Liver (tissue), 9 donors: Measurements from ENCODE around the gene RECK. TPM values are rescaled to one million over a fixed set of nuclear protein-coding genes. Genes with fewer than 3 reads are reported as not detected.
A peak's percentile ranks its signal among the peaks of the same experiment; 100 is the strongest.

ENCODE experiments used
- DNase-seq: peaks from one replicate; pipeline ENCODE4 v3.0.0-alpha.2; 2017; ENCODE audit warnings: low spot score
- H3K27ac ChIP-seq, 2 donors: one replicate each; pipeline ENCODE4 v1.7.0; 2013; ENCODE audit warnings: inconsistent platforms in 2 of 2, low read length in 2 of 2, control low read depth in 1 of 2, low read depth in 1 of 2, mild to moderate bottlenecking in 1 of 2
- H3K27me3 ChIP-seq, 4 donors: one replicate each; pipeline versions ENCODE4 v1.6.1 to v1.7.0; 2013; ENCODE audit warnings: low read length in 3 of 4, inconsistent platforms in 1 of 4, mild to moderate bottlenecking in 1 of 4, moderate library complexity in 1 of 4; ENCODE audit not compliant: control insufficient read depth in 4 of 4, insufficient read depth in 4 of 4
- H3K36me3 ChIP-seq, 4 donors: one replicate each; pipeline versions ENCODE4 v1.6.1 to v1.7.0; 2013; ENCODE audit warnings: low read length in 3 of 4, mild to moderate bottlenecking in 3 of 4, low read depth in 1 of 4, moderate library complexity in 1 of 4; ENCODE audit not compliant: control insufficient read depth in 4 of 4, insufficient read depth in 3 of 4
- H3K4me1 ChIP-seq, 4 donors: one replicate each; pipeline versions ENCODE4 v1.6.1 to v1.7.0; 2013; ENCODE audit warnings: low read length in 3 of 4, mild to moderate bottlenecking in 3 of 4, moderate library complexity in 1 of 4; ENCODE audit not compliant: control insufficient read depth in 4 of 4, insufficient read depth in 4 of 4
- H3K4me3 ChIP-seq, 3 donors: one replicate each; pipeline versions ENCODE4 v1.6.1 to v1.7.0; 2013; ENCODE audit warnings: low read length in 3 of 3, control low read depth in 1 of 3, low read depth in 1 of 3, mild to moderate bottlenecking in 1 of 3
- H3K9ac ChIP-seq, 2 donors: one replicate each; pipeline ENCODE4 v1.7.0; 2013; ENCODE audit warnings: low read length in 2 of 2, mild to moderate bottlenecking in 2 of 2, moderate library complexity in 2 of 2, control low read depth in 1 of 2, low read depth in 1 of 2
- H3K9me3 ChIP-seq, 4 donors: one replicate each; pipeline versions ENCODE4 v1.6.1 to v1.7.0; 2013; ENCODE audit warnings: low read length in 3 of 4; ENCODE audit not compliant: control insufficient read depth in 4 of 4
- EGR1 ChIP-seq, 2 donors: IDR thresholded peaks; 2 replicates each; pipeline ENCODE4 v1.6.1; 2016 to 2018; ENCODE audit warnings: antibody characterized with exemption in 2 of 2, low read depth in 2 of 2
- FOXA1 ChIP-seq: IDR thresholded peaks from 2 replicates; pipeline ENCODE4 v1.6.1; 2016; ENCODE audit warnings: antibody characterized with exemption
- HNF4A ChIP-seq, 2 donors: conservative IDR thresholded peaks; 2 replicates each; pipeline ENCODE4 v1.6.1; 2016; ENCODE audit warnings: antibody characterized with exemption in 2 of 2, mild to moderate bottlenecking in 2 of 2
- HNF4G ChIP-seq: IDR thresholded peaks from 2 replicates; pipeline ENCODE4 v1.6.1; 2016; ENCODE audit warnings: antibody characterized with exemption
- JUND ChIP-seq, 2 donors: IDR thresholded peaks; 2 replicates each; pipeline ENCODE4 v1.6.1; 2016; ENCODE audit warnings: antibody characterized with exemption in 2 of 2
- NR2F2 ChIP-seq: IDR thresholded peaks from 2 replicates; pipeline ENCODE4 v1.6.1; 2016; ENCODE audit warnings: antibody characterized with exemption
- RAD21 ChIP-seq, 2 donors: IDR thresholded peaks; 2 replicates each; pipeline ENCODE4 v1.6.1; 2016; ENCODE audit warnings: antibody characterized with exemption in 2 of 2, mild to moderate bottlenecking in 2 of 2
- RXRA ChIP-seq, 2 donors: IDR thresholded peaks; 2 replicates each; pipeline ENCODE4 v1.6.1; 2017 to 2018; ENCODE audit warnings: antibody characterized with exemption in 2 of 2, mild to moderate bottlenecking in 1 of 2
- YY1 ChIP-seq: IDR thresholded peaks from 2 replicates; pipeline ENCODE4 v1.6.1; 2016; ENCODE audit warnings: antibody characterized with exemption, mild to moderate bottlenecking
- WGBS: extraction: QIAGEN DNeasy Blood & Tissue Kit; methylation state at CpG from one replicate; pipeline ENCODE4 v1.1.7; 2013; 5-methylcytosine and 5-hydroxymethylcytosine counted together
- polyA plus RNA-seq, 2 donors: library from polyadenylated mRNA; stranded (reverse) in 1 of 2; unstranded in 1 of 2; fragments of 200-250 nt in 1 of 2; fragments of >200 nt in 1 of 2; fragmentation: Nextera tagmentation in 1 of 2; extraction: Ambion mirVana in 1 of 2; gene quantifications; one replicate each; pipeline versions ENCODE4 v1.2.1 to v1.2.3, GENCODE V29; 2013 to 2015
- total RNA-seq, 2 donors: library from RNA; depleted of rRNA; stranded (reverse); fragments of >200 nt; gene quantifications; one replicate each; pipeline ENCODE4 v1.2.3, GENCODE V29; 2014
- TF ChIP-seq, protein P1 (sequence below): IDR thresholded peaks from 2 replicates; pipeline ENCODE4 v1.6.1; 2016; ENCODE audit warnings: antibody characterized with exemption
- TF ChIP-seq, protein P2 (sequence below): fragments of 150-350 bp; IDR thresholded peaks from 2 replicates; pipeline ENCODE4 v1.5.1; 2017; ENCODE audit warnings: improper control_type of control experiment, low read depth, low read length; ENCODE audit not compliant: missing input control
- TF ChIP-seq, protein P3 (sequence below): IDR thresholded peaks from 2 replicates; pipeline ENCODE4 v1.6.1; 2016; ENCODE audit warnings: antibody characterized with exemption
- donor health status: healthy.
- donor health status: healthy.
- donor health status: healthy.
- donor health status: healthy.
- donor health status: healthy.

Gene RECK
- total and polyA plus RNA-seq, 4 donors = 2.1 to 3.5 (median 2.3) TPM

DNA sequence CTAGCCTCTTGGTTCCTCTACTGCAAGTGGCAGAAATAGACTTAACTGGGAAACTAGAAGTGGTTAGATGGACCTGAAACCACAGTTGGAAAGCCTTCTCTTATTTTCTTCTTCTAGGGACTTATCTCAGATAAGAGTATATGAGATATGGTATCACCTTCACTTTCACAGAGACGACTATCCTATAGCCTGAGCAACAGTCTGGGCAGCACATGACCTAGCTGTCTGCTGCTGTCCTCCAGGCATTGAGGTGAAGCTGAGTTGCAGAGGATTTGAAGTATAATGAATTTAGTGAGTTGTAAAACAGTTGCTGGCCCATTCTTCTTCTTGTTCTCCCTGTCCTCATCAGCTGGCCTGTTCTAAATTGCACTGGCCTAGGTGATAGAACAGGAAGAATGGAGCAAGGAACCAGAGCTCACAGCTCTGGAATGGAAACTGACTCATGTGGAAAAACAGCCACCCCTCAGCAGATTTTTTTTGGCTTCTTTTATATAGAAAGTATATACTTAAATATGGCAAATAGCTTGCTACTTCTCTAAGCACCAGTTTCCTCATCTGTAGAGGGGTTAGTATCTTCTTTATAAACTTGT lies 27.8 kb downstream of the RECK start (continued):
- TF ChIP-seq, protein P1, sequence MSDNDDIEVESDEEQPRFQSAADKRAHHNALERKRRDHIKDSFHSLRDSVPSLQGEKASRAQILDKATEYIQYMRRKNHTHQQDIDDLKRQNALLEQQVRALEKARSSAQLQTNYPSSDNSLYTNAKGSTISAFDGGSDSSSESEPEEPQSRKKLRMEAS = no peak
- TF ChIP-seq JUND (IDR thresholded peaks at IDR 0.05) = no peak
- no peak for TF ChIP-seq HNF4A (conservative IDR thresholded peaks at IDR 0.05)

DNA sequence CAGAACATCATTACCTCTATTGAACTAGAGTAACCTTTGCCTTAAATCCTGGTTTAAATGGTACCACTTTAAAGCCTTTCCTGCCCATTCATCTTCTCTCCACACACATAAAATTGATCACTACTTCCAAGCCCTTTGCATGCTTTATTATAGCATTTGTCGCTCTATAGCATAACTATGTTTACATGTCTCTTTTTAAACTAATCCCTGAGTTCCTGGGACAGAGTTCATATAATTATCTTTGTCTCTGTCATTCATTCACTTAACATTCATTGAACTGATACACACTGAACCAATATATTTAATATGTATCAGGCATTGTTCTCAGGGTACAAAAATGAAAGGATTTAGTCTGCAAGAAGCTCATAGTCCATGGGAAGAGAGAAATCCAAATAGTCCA lies 37.3 kb downstream of the RECK start:
- no peaks in the 10 kb centered on the region for H3K27me3 ChIP-seq
- TF ChIP-seq, protein P2, sequence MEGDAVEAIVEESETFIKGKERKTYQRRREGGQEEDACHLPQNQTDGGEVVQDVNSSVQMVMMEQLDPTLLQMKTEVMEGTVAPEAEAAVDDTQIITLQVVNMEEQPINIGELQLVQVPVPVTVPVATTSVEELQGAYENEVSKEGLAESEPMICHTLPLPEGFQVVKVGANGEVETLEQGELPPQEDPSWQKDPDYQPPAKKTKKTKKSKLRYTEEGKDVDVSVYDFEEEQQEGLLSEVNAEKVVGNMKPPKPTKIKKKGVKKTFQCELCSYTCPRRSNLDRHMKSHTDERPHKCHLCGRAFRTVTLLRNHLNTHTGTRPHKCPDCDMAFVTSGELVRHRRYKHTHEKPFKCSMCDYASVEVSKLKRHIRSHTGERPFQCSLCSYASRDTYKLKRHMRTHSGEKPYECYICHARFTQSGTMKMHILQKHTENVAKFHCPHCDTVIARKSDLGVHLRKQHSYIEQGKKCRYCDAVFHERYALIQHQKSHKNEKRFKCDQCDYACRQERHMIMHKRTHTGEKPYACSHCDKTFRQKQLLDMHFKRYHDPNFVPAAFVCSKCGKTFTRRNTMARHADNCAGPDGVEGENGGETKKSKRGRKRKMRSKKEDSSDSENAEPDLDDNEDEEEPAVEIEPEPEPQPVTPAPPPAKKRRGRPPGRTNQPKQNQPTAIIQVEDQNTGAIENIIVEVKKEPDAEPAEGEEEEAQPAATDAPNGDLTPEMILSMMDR = no peak
- TF ChIP-seq RXRA (IDR thresholded peaks at IDR 0.05) = no peak
- TF ChIP-seq, protein P3, sequence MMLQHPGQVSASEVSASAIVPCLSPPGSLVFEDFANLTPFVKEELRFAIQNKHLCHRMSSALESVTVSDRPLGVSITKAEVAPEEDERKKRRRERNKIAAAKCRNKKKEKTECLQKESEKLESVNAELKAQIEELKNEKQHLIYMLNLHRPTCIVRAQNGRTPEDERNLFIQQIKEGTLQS = no peak
- TF ChIP-seq HNF4A (conservative IDR thresholded peaks at IDR 0.05) = no peak
- TF ChIP-seq YY1 = no peak
- DNase-seq = no peak
- no peaks in the 10 kb centered on the region for H3K36me3 ChIP-seq
- no peak overlapping the region for H3K27ac ChIP-seq
- no peak overlapping the region for H3K4me3 ChIP-seq
- no peak overlapping the region for H3K9ac ChIP-seq
- H3K9me3 ChIP-seq = no peaks in the 10 kb centered on the region
- WGBS = 87% methylated on average over 1 of the region's 1 CpG
- H3K4me1 ChIP-seq = no peaks in the 10 kb centered on the region

DNA sequence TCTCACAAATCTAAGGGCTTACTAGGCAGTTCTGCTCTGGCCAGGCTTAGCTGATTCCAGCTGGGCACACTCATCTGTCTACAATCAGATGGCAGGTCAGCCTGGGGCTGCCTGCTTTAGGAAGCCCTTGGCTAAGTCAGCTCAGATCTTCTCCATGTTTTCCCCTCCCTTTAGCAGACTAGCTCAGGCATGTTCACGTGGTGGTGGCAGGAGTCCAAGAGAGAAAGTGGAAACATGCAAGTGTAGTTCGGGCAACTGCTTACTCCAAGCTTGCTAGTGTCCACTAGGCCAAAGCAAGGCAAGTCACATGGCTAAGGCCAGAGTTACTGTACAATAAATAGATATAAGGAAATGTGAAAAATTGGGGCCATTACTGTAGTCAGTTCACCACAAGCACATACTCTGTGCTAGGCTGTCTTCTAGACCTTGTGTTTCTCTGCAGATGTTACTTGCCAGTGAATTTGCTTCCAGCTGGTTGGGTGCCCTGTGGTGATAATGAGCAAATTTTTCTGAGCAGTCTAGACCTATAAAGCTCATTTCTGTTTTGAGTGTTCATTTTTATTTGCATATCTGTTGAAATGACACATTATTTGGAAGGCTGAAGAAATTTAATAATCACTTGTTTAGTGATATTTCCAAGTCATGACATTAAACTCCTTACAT lies 38.3 kb downstream of the RECK start:
- Histone ChIP-seq H3K27me3 (no peaks in the 10 kb centered on the region), H3K4me1 (no peaks in the 10 kb centered on the region), H3K4me3 (no peak overlapping the region), H3K36me3 (no peaks in the 10 kb centered on the region), H3K27ac (no peak overlapping the region), H3K9me3 (no peaks in the 10 kb centered on the region), H3K9ac (no peak overlapping the region)
- peak; percentile 41 for DNase-seq
- WGBS = 32% methylated on average over 2 of the region's 2 CpGs
- TF ChIP-seq, protein P1 = no peak
- peak in 1 of 2 donors; percentile 37 for TF ChIP-seq RAD21 (IDR thresholded peaks at IDR 0.05)

DNA sequence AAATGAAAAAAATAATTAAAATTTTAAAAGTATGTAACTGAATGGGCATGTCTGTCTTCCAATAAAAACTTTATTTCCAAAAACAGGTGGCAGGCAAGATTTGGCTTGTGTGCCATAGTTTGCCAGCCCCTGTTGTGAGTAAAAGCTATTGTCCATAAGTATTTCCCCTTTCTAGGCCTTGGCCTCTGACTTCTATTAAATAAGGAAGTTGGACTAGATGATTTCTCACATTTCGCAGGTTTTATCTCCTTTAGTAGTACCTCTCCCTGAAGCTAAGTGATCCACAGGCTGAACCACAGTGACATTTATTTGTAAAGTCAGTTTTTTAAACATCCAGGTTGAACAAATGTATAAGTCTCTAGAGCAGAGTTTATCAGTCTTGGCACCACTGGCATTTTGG lies 41.3 kb downstream of the RECK start:
- Histone ChIP-seq H3K27ac (no peak overlapping the region), H3K36me3 (no peaks in the 10 kb centered on the region), H3K4me3 (no peak overlapping the region), H3K4me1 (peaks cover 0 to 6% (median 0%) of the 10 kb centered on the region in 4 donors), H3K9ac (no peak overlapping the region), H3K9me3 (no peaks in the 10 kb centered on the region), H3K27me3 (no peaks in the 10 kb centered on the region)
- WGBS = 84% methylated on average over 1 of the region's 1 CpG
- TF ChIP-seq RAD21 (IDR thresholded peaks at IDR 0.05) (no peak), HNF4G (no peak), FOXA1 (no peak), EGR1 (IDR thresholded peaks at IDR 0.05; ENCODE audit: low read depth in 2 of 2) (no peak), NR2F2 (no peak)
- TF ChIP-seq, protein P1 = no peak
- TF ChIP-seq, protein P3 = no peak
- TF ChIP-seq, protein P2 = no peak
- no peak for DNase-seq
